ENCODE data around the gene TRAF5. TPM values are rescaled to one million over a fixed set of nuclear protein-coding genes. Genes with fewer than 3 reads are reported as not detected.
"Not testable (repeated sequence)": the region's sequence is repeated elsewhere in the genome, so short reads cannot be mapped to it uniquely, and the experiment has no call there.

Gene TRAF5
- total RNA-seq, 1 experiment from 2014 or later, result 3.2 TPM

DNA sequence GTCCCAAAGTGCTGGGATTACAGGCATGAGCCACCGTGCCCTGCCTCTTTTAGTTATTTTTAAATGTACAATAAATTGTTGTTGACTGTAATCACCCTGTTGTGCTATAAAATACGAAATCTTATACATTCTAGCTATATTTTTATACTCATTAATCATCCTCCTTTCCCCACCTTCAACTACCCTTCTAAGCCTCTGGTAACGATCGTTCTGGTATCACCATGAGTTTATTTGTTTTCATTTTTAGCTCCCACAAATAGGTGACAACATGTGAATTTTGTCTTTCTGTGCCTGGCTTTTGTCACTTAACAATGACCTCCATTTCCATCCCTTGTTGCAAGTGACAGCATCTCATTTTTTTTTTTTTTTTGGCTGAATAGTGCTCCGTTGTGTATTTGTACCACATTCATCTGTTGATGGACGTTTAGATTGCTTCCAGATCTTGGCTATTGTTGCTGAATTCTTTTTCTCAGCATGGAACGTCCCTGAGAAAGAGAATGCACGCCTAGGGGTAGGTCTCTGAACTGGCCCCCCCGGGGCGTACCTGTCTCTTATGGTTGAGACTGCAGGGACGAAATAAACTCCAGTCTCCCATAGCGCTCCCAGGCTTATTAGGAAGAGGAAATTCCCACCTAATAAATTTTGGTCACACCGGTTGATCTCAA, 71.8 kb downstream of the TRAF5 start:
- in situ Hi-C loops (cut with HindIII; ENCODE audit: low pct_unique_long_range_greater_than_20kb, low sequenced_read_pairs); DNase-seq (ENCODE audit: low read depth): not testable (repeated sequence)

GRCh38 chr1:211399851-211400393, 73.3 kb downstream of the TRAF5 start:
- DNase-seq (ENCODE audit: low read depth); in situ Hi-C loops (cut with HindIII; ENCODE audit: low pct_unique_long_range_greater_than_20kb, low sequenced_read_pairs): not testable (repeated sequence)

GRCh38 chr1:211401751-211402150, 75.1 kb downstream of the TRAF5 start:
- DNase-seq (ENCODE audit: low read depth); in situ Hi-C loops (cut with HindIII; ENCODE audit: low pct_unique_long_range_greater_than_20kb, low sequenced_read_pairs): not testable (repeated sequence)

GRCh38 chr1:211406086-211406485, 79.5 kb downstream of the TRAF5 start:
- DNase-seq (ENCODE audit: low read depth); in situ Hi-C loops (cut with HindIII; ENCODE audit: low pct_unique_long_range_greater_than_20kb, low sequenced_read_pairs): not testable (repeated sequence)

DNA sequence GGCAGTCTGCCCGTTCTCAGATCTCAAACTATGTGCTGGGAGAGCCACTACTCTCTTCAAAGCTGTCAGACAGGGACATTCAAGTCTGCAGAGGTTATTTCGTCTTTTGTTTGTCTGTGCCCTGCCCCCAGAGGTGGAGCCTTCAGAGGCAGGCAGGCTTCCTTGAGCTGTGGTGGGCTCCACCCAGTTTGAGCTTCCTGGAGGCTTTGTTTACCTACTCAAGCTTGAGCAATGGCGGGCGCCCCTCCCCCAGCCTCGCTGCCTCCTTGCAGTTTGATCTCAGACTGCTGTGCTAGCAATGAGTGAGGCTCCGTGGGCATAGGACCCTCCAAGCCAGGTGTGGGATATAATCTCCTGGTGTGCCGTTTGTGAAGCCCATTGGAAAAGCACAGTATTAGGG, 81.1 kb downstream of the TRAF5 start:
- in situ Hi-C loops (cut with HindIII; ENCODE audit: low pct_unique_long_range_greater_than_20kb, low sequenced_read_pairs); DNase-seq (ENCODE audit: low read depth): not testable (repeated sequence)

GRCh38 chr1:211411639-211412038, 85.0 kb downstream of the TRAF5 start:
- in situ Hi-C loops (cut with HindIII; ENCODE audit: low pct_unique_long_range_greater_than_20kb, low sequenced_read_pairs), result no loop called here
- DNase-seq (ENCODE audit: low read depth), result no peak

GRCh38 chr1:211415700-211416099, 89.1 kb downstream of the TRAF5 start:
- in situ Hi-C loops (cut with HindIII; ENCODE audit: low pct_unique_long_range_greater_than_20kb, low sequenced_read_pairs), result no loop called here
- DNase-seq (ENCODE audit: low read depth), result no peak

GRCh38 chr1:211416246-211416627, 89.6 kb downstream of the TRAF5 start:
- in situ Hi-C loops (cut with HindIII; ENCODE audit: low pct_unique_long_range_greater_than_20kb, low sequenced_read_pairs), result not testable (repeated sequence)
- DNase-seq (ENCODE audit: low read depth), result peak; percentile 63

- DNase-seq (ENCODE audit: low read depth), result peak; percentile 75
- in situ Hi-C loops (cut with HindIII; ENCODE audit: low pct_unique_long_range_greater_than_20kb, low sequenced_read_pairs), result not testable (repeated sequence)
Measured at GRCh38 chr1:211416628-211417323, 90.1 kb downstream of the TRAF5 start.

GRCh38 chr1:211420389-211420788, 93.8 kb downstream of the TRAF5 start:
- DNase-seq (ENCODE audit: low read depth), result peak; percentile 12
- in situ Hi-C loops (cut with HindIII; ENCODE audit: low pct_unique_long_range_greater_than_20kb, low sequenced_read_pairs), result no loop called here

GRCh38 chr1:211420845-211421454, 94.3 kb downstream of the TRAF5 start:
- DNase-seq (ENCODE audit: low read depth), result no peak
- in situ Hi-C loops (cut with HindIII; ENCODE audit: low pct_unique_long_range_greater_than_20kb, low sequenced_read_pairs), result no loop called here

DNA sequence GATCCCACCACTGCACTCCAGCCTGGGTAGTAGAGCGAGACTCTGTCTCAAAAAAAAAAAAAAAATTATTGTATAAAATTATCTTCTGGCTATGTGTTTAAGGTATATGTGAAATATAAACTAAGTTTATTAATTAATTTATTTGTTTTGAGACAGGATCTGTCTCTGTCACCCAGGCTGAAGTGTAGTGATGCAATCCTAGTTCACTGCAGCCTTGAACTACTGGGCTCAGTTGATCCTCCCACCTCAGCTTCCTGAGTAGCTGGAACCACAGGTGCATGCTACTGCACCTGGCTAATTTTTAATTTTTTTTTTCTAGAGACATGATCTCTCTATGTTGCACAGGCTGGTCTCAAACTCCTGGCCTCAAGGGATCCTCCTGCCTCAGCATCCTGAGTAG, 97.4 kb downstream of the TRAF5 start:
- in situ Hi-C loops (cut with HindIII; ENCODE audit: low pct_unique_long_range_greater_than_20kb, low sequenced_read_pairs), result no loop called here
- DNase-seq (ENCODE audit: low read depth), result no peak

Other genes starting within 250 kb of the TRAF5 start
- gene KCNH1, start 192.7 kb upstream of the TRAF5 start, total RNA-seq (2014; rRNA removed; shearing (Covaris generic); ENCODE audit: low replicate concordance), result 1.4 and 2.0 TPM in 2 replicates
- 6.6 and 34.3 TPM in 2 replicates for gene RCOR3, start 67.5 kb upstream of the TRAF5 start, total RNA-seq (2014; rRNA removed; shearing (Covaris generic); ENCODE audit: low replicate concordance)
- not detected in 2 replicates for gene RD3, start 165.3 kb downstream of the TRAF5 start, total RNA-seq (2014; rRNA removed; shearing (Covaris generic); ENCODE audit: low replicate concordance)